DOHH2 (cell line): Measurements from ENCODE around the gene TIMM17A.

Experiments
- H3F3A ChIP-seq: fragments of 200-600 bp; sonication (generic), shearing (Covaris generic); 2 replicates; pipeline ENCODE4 v1.6.0; 2016; ENCODE audit warnings: antibody characterized with exemption, mild to moderate bottlenecking; ENCODE audit not compliant: control insufficient read depth, insufficient read depth
- H3K27ac ChIP-seq: fragments of 200-600 bp; sonication (generic); 2 replicates; pipeline ENCODE4 v1.5.1; 2014; ENCODE audit warnings: low read depth, mild to moderate bottlenecking, low read length, moderate library complexity
- H3K27me3 ChIP-seq: fragments of 200-600 bp; sonication (generic); 2 replicates; pipeline ENCODE4 v1.6.1; 2014; ENCODE audit warnings: mild to moderate bottlenecking, low read length, mixed read lengths; ENCODE audit not compliant: control insufficient read depth
- H3K36me3 ChIP-seq: fragments of 200-600 bp; sonication (generic); 2 replicates; pipeline ENCODE4 v1.6.1; 2014; ENCODE audit warnings: mild to moderate bottlenecking, low read length, moderate library complexity, mixed read lengths; ENCODE audit not compliant: control insufficient read depth
- H3K4me1 ChIP-seq: fragments of 200-600 bp; sonication (generic); 2 replicates; pipeline ENCODE4 v1.6.1; 2014; ENCODE audit warnings: mild to moderate bottlenecking, low read length, mixed read lengths; ENCODE audit not compliant: control insufficient read depth
- H3K4me2 ChIP-seq: fragments of 200-600 bp; sonication (generic); 2 replicates; pipeline ENCODE4 v1.6.0; 2014; ENCODE audit warnings: mild to moderate bottlenecking, low read length, moderate library complexity
- H3K4me3 ChIP-seq: fragments of 200-600 bp; sonication (generic); 2 replicates; pipeline ENCODE4 v1.5.1; 2014; ENCODE audit warnings: mild to moderate bottlenecking, low read length, mixed read lengths
- H3K79me2 ChIP-seq: fragments of 200-600 bp; sonication (generic); 2 replicates; pipeline ENCODE4 v1.6.1; 2014; ENCODE audit warnings: mild to moderate bottlenecking, low read length, mixed read lengths; ENCODE audit not compliant: control insufficient read depth
- H3K9me2 ChIP-seq: fragments of 200-600 bp; sonication (generic); replicated peaks from 2 replicates; pipeline ENCODE4 v1.6.1; 2014; ENCODE audit warnings: mild to moderate bottlenecking, low read length, mixed read lengths; ENCODE audit not compliant: control insufficient read depth
- H3K9me3 ChIP-seq: fragments of 200-600 bp; sonication (generic); 2 replicates; pipeline ENCODE4 v1.6.1; 2014; ENCODE audit warnings: antibody characterized with exemption, low read length, mixed read lengths; ENCODE audit not compliant: control insufficient read depth, insufficient read depth
- H4K20me1 ChIP-seq: fragments of 200-600 bp; sonication (generic); 2 replicates; pipeline ENCODE4 v1.6.0; 2014; ENCODE audit warnings: low read depth, mild to moderate bottlenecking, antibody characterized with exemption, low read length, moderate library complexity; ENCODE audit not compliant: control insufficient read depth, insufficient read depth
- CTCF ChIP-seq: fragments of 200-600 bp; sonication (generic); IDR thresholded peaks from one replicate; pipeline ENCODE4 v1.5.1; 2014; ENCODE audit warnings: antibody characterized with exemption, mild to moderate bottlenecking, low read depth, low read length; ENCODE audit not compliant: poor library complexity, severe bottlenecking
- EZH2phosphoT487 ChIP-seq: fragments of 200-600 bp; sonication (generic); IDR thresholded peaks from 2 replicates; pipeline ENCODE4 v1.6.1; 2017; ENCODE audit warnings: borderline replicate concordance, mild to moderate bottlenecking, antibody characterized with exemption, low read length, moderate library complexity, mixed read lengths

TIMM17A gene

GRCh38 chr1:201933840-201934430 lies 21.4 kb upstream of the TIMM17A start:
- Histone ChIP-seq H3F3A (no peaks in the 10 kb centered on the region), H3K9me2 (no peaks in the 10 kb centered on the region), H3K36me3 (no peaks in the 10 kb centered on the region), H3K9me3 (no peaks in the 10 kb centered on the region), H3K4me1 (no peaks in the 10 kb centered on the region), H3K79me2 (no peaks in the 10 kb centered on the region), H3K4me2 (no peak overlapping the region), H4K20me1 (no peaks in the 10 kb centered on the region), H3K4me3 (no peak overlapping the region), H3K27ac (no peak overlapping the region), H3K27me3 (peaks cover 8% of the 10 kb centered on the region)
- no peak for TF ChIP-seq CTCF
- TF ChIP-seq EZH2phosphoT487, result no peak

- no peaks in the 10 kb centered on the region for H4K20me1 ChIP-seq
- peaks cover 8% of the 10 kb centered on the region for H3K27me3 ChIP-seq
- H3K36me3 ChIP-seq, result no peaks in the 10 kb centered on the region
- H3K4me1 ChIP-seq, result no peaks in the 10 kb centered on the region
- no peak overlapping the region for H3K4me3 ChIP-seq
- H3K9me2 ChIP-seq, result no peaks in the 10 kb centered on the region
- H3K4me2 ChIP-seq, result no peak overlapping the region
- H3F3A ChIP-seq, result no peaks in the 10 kb centered on the region
- H3K9me3 ChIP-seq, result no peaks in the 10 kb centered on the region
- no peak overlapping the region for H3K27ac ChIP-seq
- H3K79me2 ChIP-seq, result no peaks in the 10 kb centered on the region
- no peak for TF ChIP-seq CTCF
These were observed 17.6 kb upstream of the TIMM17A start for GRCh38 chr1:201937624-201938213.

GRCh38 chr1:201938440-201939035 lies 16.8 kb upstream of the TIMM17A start:
- H3K27ac ChIP-seq, result no peak overlapping the region
- H3K27me3 ChIP-seq, result peaks cover 8% of the 10 kb centered on the region
- no peaks in the 10 kb centered on the region for H3K4me1 ChIP-seq
- H3K9me2 ChIP-seq, result no peaks in the 10 kb centered on the region
- H3K9me3 ChIP-seq, result no peaks in the 10 kb centered on the region
- no peaks in the 10 kb centered on the region for H4K20me1 ChIP-seq
- no peaks in the 10 kb centered on the region for H3K36me3 ChIP-seq
- no peaks in the 10 kb centered on the region for H3F3A ChIP-seq
- no peak overlapping the region for H3K4me2 ChIP-seq
- H3K79me2 ChIP-seq, result no peaks in the 10 kb centered on the region
- no peak overlapping the region for H3K4me3 ChIP-seq
- TF ChIP-seq CTCF (no peak), EZH2phosphoT487 (no peak)
